ENCODE data around the gene IGLL5.

Gene IGLL5

GRCh38 chr22:22887621-22888503 lies at the start of gene IGLL5:
Gene IGLL5 (plus strand): TSS chr22:22887816. CDS start chr22:22888054, 238 bp downstream.
- TF ChIP-seq CTCF (conservative IDR thresholded peaks at IDR 0.05) = no peak
- no peak within 1 kb of the TSS for H3K27ac ChIP-seq

GRCh38 chr22:22838148-22838786 lies 49.3 kb upstream of the IGLL5 start:
- H3K27ac ChIP-seq = no peak overlapping the region
- no peak for TF ChIP-seq CTCF (conservative IDR thresholded peaks at IDR 0.05)

GRCh38 chr22:22839570-22840314 lies 47.9 kb upstream of the IGLL5 start:
- no peak for TF ChIP-seq CTCF (conservative IDR thresholded peaks at IDR 0.05)

GRCh38 chr22:22840780-22841179 lies 46.8 kb upstream of the IGLL5 start:
- no peak overlapping the region for H3K27ac ChIP-seq
- no peak for TF ChIP-seq CTCF (conservative IDR thresholded peaks at IDR 0.05)

More at GRCh38 chr22:22839570-22840314, 47.9 kb upstream of the IGLL5 start:
- no peak overlapping the region for H3K27ac ChIP-seq

GRCh38 chr22:22841598-22841997 lies 46.0 kb upstream of the IGLL5 start:
- no peak for TF ChIP-seq CTCF (conservative IDR thresholded peaks at IDR 0.05)
- no peak overlapping the region for H3K27ac ChIP-seq

- H3K27ac ChIP-seq = no peak overlapping the region
Measured at GRCh38 chr22:22842085-22842484, 45.5 kb upstream of the IGLL5 start.

More at GRCh38 chr22:22842085-22842484, 45.5 kb upstream of the IGLL5 start:
- no peak for TF ChIP-seq CTCF (conservative IDR thresholded peaks at IDR 0.05)
